Measurements from ENCODE around the gene NEU2.
A peak's percentile ranks its signal among the peaks of the same experiment; 100 is the strongest.

NEU2 gene

GRCh38 chr2:233079953-233080835 is 47.7 kb downstream of the NEU2 start:
- DNase-seq, result no peak

DNA sequence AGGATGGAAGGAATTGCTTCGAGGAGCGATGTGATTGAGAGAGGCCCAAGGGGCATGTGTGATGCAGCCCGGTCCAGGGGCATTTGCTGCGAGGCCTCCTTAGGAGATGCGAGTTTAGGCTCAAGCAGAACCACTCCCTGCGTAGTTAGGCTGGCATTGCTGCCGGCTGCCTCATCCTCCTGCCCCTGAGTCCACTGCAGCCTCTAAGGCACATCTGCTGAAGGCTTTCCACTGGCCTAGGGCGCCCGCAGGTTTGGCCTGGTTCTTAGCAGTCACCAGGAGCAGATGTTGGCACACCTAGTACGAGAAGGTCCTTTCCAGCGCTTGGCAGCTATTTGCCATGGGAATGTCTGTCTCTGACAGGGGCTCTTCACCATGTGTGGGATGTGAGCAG is 48.4 kb downstream of the NEU2 start:
- no peak for DNase-seq

GRCh38 chr2:233081232-233081730 is 48.8 kb downstream of the NEU2 start:
- no peak for DNase-seq

GRCh38 chr2:233081731-233082221 is 49.3 kb downstream of the NEU2 start:
- no peak for DNase-seq

DNA sequence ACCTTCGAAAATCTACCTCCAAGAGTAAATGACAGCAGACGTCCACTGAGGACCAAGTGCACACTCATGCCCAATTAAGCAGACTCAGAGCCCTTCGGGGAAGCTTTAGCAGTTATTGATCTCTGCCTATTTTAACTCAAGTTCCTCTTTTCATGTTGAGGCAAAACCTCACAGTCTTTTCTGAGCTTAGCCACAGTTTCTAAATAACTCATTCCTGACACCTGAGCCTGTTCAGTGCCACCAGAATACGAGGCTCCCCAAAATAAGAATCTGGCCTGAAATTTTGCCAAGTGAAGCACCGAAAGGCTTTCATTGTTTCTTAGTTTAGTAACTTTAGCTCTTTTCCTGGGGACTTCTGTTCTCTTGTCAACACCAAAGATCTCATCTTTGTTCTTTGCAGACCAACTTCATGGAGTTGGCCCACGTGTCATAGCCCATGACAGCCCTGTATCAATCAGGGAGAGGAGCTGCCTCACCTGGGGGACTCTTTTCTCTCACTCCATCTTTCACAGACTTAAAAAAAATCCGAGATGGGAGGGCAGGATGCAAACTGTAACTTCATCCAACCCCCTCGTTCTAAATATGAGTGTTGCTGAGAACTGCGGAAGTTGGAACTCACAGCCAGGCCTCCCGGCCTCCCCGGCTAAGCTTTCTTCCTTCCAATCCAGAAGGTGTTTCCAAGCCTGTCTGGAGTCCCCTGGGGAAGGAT is 49.9 kb downstream of the NEU2 start:
- DNase-seq, result peak; percentile 68

- peak; percentile 16 for DNase-seq
Measured at GRCh38 chr2:233082931-233083755, 50.7 kb downstream of the NEU2 start.

DNA sequence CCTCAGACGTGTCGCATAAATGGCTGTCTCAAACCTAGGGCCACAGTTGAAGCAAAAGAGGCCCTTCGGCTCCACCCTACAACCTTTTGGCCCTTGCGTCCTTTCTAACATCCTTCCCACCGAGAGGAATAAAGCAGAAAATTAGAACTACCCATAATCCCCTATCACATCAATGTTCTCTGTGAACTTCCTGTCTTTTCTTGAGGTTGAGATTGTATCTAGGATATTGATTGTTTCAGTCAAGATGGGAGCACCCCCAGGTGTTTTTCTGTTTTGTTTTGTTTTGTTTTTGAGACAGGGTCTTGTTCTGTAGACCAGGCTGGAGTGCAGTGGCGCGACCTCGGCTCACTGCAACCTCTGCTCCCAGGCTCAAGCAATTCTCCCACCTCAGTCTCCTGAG is 51.3 kb downstream of the NEU2 start:
- no peak for DNase-seq

DNA sequence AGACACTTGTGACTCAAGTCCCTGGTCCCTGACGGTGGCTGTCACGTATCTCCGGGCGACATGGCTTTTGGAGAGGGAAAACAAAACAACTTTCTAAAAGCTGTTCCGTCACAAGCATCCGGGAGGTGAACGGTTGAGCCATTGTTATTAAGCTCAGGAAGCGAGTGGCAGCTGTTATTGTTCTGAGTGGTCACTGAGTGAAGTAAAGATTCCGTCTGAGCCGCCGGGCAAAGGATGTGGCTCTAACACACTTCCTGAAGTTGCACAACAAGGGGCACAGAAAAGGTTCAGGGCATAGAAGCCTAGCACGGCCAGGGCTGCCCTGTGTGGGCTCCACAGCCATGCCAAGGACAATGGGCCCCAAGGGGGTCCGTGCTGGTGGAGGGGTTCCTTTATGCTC is 52.0 kb downstream of the NEU2 start:
- no peak for DNase-seq
